Renal cortex interstitium (tissue), 15 donors: ENCODE measurements around the gene CCL25. TPM values are rescaled to one million over a fixed set of nuclear protein-coding genes. Genes with fewer than 3 reads are reported as not detected.
A peak's percentile ranks its signal among the peaks of the same experiment; 100 is the strongest.
"Not testable (repeated sequence)": the region's sequence is repeated elsewhere in the genome, so short reads cannot be mapped to it uniquely, and the experiment has no call there.

Source experiments
- DNase-seq, 11 donors: peaks; one replicate each; pipeline ENCODE4 v3.0.0-alpha.2; 2013; ENCODE audit warnings: low read depth in 9 of 11, low spot score in 4 of 11; ENCODE audit errors: extremely low read depth in 1 of 11
- long read RNA-seq, 16 experiments: transcript quantifications; one replicate each; lab custom pipeline, GENCODE V29; 2026
- polyA plus RNA-seq, 3 donors: library from polyadenylated mRNA; unstranded; fragments of 120-200 nt; gene quantifications; one replicate each; pipeline ENCODE4 v1.2.1, GENCODE V29; 2013; ENCODE audit not compliant: insufficient read length in 3 of 3

CCL25 gene, protein sequence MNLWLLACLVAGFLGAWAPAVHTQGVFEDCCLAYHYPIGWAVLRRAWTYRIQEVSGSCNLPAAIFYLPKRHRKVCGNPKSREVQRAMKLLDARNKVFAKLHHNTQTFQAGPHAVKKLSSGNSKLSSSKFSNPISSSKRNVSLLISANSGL
- polyA plus RNA-seq, result under 1 TPM; 0.26 to 0.64 (median 0.42) TPM
- long read RNA-seq, donor 1, result 0 reads
- long read RNA-seq, donor 2, result 0 reads
- long read RNA-seq, donor 3, result 0 reads
- long read RNA-seq, donor 4, result 0 reads
- long read RNA-seq, donor 5, result 0 reads
- long read RNA-seq, donor 6, result 0 reads
- long read RNA-seq, donor 7, result 0 reads
- long read RNA-seq, donor 8, result 0 reads
- long read RNA-seq, donor 9, result 0 reads
- long read RNA-seq, donor 10, result 0 reads
- long read RNA-seq, donor 11, result 0 reads
- long read RNA-seq, donor 12, partial matches to known transcripts, result 0 of 3 reads
- long read RNA-seq, donor 12, other reads (novel, unspliced or antisense), result 0 of 3 reads
- long read RNA-seq, donor 13, result 0 reads
- long read RNA-seq, donor 14, result 0 reads
- long read RNA-seq, donor 15, result 0 reads
- long read RNA-seq, donor 16, result 0 reads

DNA sequence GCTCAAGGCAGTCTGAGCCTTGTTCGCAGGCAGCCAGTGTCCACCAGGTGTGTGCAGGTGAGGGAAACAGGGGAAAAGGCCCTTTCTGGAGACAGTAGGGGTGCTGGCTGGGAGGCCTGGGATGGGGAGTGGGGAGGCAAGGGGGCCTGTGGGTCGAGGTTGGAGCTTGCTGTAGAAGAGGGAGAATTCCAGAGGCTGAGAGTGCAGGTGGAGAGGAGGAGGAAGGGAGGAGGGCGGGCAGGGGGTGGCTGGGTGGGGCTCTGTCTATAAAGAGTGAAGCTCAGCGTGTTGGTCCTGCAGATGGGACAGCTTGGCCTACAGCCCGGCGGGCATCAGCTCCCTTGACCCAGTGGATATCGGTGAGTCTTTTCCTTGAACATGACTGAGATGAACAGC, at the start of gene CCL25:
Gene CCL25, plus strand, starts transcription at position 297 of the 396 bp plus-strand sequence. CDS start 290 bp downstream, outside the sequence.
- DNase-seq, result no peak

DNA sequence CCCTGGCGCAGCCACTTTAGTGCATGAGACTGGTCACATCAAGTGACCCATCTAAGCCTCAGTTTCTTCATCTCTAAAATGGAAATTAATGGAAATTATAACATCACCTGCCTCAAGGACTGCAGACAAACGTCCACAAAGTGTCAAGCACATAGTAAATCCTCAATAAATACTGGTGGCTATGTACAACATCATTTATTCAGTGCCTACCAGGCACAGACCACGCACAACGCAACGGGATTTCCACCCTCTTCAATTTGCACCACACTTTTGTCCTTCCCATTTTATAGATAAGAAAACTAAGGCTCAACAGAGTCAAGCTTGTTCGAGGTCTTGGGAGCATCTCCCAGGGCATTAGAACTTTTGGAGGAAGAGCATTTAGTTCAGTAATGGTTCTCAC, 48.6 kb upstream of the CCL25 start:
- no peak for DNase-seq

DNA sequence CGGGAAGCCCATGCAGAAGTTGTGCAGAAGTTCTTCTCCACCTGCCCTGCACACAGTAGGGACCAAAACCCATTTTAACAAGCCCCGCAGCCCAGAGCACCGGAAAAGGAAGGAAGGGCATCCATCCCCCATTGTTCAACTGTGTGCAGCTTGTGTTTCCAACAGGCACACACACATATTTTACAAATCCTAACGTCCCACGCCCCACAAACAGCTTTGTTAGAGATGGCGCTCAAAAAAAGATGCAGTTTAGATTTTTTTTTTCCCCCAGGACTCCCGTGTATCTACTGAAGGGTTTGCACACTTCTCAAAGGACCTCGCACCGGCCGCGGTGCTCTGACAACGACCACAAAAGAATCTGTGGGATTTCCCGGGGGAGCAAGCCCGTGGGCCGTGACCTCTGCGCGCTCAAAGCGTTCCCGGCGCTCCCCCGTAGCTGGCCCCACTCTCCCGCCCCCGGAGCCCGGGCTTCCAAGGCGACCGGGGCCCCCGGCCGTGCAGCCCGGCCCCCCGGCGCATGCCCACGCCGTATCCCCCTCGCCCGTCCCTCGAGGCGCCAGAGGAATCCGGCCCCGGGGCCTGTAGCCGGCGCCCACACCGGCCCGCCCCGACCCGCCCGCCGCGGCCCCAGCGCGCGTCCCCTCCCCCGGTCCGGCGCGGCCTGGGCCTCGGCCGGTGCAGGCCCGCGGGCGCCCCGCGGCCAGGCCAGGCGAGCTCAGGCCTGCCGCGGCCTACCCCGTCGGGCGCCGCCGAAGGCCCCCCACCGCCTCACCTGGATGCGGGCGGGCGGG, 47.6 kb upstream of the CCL25 start:
- DNase-seq, result peak in 1 of 11 donors; percentile 20

DNA sequence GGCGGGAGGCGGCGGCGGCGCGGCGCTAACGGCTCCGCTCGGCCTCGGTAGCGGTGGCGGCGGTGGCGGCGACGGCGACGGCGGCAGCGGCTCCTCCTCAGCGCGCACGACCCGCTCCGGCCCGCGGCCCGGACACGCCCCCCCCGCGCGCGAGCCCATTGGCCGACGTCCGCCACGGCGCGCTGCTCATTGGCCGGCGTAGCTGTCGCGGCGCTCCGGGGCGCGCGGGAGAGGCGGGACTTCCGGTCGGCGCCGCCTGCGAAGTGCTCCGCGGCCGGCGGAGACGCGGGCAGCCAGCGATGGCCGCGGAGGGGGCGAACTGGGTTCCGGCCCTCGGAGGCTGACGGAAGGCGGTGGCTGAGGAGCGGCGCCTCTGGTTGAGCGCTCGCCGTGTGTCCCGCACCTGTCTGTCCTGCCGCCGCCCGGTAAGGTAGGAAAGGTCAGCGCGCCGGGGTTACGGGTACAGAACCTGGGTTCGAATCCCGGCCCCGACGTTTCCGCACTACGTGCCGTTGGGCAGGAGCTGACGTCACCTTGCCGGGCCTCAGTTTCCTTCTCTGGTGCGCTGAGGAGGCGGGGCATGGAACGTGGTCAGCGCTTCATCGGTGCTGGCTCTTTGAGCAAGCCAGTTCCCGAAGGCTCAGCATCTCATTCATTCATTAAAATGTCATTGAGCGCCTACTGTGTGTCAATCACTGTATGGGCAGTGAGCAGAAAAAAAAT, 46.9 kb upstream of the CCL25 start, which contains the start of gene ELAVL1:
Gene ELAVL1, minus strand, starts transcription at position 108 of the 723 bp plus-strand sequence. CDS start 13,826 bp downstream, outside the sequence.
- peak in 10 of 11 donors; percentile 64 to 89 (median 88) for DNase-seq

DNA sequence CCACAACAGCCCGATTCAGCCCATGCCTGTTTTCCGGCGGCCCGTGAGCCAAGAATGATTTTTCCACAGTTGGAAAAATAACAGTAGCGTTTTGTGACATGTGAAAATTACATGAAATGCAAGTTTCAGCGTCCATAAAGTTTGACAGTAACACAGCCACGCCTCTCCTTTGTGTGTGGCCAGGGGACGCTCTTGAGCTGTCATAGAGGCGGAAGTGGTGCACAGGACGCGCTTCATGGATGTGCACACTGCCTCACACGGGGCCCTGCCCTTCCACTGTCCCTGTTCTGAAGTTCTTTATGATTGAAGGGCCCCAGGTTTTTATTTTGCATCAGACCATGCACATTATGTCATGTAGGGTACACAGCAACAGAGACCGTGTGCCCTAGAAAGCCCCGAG, 34.8 kb upstream of the CCL25 start:
- no peak for DNase-seq

DNA sequence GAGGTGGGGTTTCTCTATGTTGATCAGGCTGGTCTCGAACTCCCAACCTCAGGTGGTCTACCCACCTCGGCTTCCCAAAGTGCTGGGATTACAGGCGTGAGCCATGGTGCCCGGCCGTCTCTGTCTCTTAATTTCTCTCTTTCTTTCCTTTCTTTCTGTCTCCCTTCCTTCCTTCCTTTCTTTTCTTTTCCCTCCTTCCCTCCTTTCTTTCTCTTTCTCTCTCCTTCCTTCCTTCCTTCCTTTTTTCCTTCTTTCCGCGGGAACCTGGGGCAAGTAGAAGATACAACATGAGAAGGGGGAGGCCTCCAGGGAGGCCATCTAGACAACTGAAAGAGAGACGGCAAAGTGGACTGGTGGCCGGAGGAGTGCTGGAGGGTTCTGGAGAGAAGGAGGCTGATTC, 31.9 kb upstream of the CCL25 start:
- no peak for DNase-seq

DNA sequence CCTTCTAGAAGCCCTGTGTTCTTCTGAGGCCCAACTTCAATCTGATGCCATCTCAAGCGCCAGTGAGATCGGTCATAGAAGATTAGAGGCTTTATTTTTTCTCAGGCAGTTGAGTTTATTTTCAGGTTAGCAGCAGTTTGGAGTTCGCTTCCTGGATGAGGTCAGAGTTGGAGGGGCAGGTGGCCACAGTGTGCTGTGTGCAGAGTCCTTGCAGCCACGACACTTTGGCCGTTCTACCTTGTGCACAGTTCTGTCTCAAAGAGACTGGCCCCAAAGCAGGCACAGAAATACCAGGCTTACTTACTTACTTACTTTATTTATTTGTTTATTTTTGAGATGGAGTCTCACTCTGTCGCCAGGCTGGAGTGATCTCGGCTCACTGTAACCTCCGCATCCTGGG, 31.2 kb upstream of the CCL25 start:
- DNase-seq, result no peak

DNA sequence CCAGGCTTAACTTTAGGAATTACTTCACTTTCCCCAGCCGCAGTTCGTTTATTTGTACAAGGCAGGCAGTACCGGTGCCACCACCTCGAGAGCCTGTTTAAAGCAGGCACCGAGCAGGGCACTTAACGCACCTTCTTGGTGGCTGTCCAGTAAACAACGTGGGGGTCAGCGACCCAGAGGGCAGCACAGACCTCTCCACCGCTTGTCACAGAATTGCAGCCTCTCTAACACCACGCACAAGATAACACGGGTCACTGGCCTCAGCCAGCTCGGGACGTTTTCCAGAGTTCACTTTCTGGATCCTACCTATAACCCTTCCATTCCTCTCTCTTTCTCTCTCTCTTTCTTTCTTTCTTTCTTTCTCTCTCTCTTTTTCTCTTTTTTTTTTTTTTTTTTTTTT, 30.3 kb upstream of the CCL25 start:
- DNase-seq, result no peak

DNA sequence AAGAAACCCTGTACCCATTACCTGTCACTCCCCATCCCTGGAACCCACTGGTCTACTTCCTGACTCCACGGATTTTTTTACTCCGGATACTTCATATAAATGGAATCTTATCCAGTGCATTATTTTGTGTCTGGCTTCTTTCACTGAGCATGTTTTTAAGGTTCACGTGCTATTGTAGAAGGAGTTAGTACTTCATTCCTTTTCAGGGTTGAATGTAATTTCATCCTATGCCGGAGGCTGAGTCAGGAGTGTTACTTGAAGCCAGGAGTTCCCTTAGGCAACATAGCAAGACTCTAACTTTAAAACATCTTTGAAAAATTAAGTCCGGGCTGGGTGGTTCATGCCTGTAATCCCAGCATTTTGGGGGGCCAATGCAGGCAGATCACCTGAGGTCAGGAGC, 29.2 kb upstream of the CCL25 start:
- DNase-seq, result no peak

DNA sequence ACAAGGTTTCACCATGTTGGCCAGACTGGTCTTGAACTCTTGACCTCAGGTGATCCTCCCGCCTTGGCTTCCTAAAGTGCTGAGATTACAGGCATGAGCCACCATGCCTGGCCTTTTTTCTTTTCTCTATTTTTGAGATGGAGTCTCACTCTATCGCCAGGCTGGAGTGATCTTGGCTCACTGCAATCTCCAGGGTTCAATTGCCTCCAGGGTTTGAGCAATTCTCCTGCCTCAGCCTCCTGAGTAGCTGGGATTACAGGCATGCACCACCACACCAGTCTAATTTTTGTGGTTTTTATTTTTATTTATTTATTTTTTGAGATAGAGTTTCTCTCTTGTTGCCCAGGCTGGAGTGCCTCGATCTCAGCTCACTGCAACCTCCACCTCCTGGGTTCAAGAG, 28.3 kb upstream of the CCL25 start:
- DNase-seq, result not testable (repeated sequence)

DNA sequence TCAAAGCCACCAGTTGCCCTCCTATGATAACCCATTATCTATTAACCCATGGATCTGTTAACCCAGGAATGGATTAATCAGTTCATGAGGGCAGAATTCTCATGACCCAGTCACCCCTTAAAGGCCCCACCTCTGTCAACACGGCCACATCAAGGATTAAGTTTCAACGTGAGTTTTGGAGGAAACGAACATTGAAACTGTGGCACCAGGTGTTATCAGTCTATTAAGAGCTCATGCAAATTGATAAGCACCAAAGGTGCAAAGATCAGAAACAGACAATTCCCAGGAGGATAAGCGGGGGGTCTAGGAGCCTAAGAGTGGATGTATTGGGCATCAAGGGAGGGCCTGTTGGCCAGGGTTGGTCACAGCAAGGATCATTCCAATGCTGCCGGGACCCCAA, 27.2 kb upstream of the CCL25 start:
- no peak for DNase-seq

DNA sequence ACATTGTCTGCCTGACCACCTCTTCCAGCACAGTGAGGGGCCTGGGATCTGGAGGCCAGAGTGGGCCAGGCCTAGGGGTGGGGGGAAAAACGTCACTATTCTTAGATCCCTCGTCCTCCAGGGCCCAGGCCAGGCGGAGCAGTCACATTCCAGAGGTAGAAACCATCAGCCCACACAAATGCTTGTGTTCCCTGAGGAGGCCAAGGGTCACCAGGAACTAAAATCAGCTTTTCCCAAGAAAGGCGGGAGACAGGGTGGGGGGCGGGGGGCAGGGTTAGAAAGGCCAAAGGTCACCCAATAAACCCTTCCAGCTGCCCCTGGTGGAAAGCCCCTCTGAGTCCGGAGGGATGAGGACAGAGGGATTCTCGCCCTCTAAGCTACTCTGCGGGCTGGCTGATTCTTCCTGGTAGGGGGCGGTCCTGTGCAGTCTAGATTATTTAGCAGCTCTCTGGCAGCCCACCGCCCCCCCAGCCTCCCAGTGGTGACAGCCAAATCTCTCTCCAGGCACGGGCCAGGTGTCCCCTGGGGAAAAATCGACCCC, 23.5 kb upstream of the CCL25 start:
- peak in 5 of 11 donors; percentile 42 to 62 (median 51) for DNase-seq

DNA sequence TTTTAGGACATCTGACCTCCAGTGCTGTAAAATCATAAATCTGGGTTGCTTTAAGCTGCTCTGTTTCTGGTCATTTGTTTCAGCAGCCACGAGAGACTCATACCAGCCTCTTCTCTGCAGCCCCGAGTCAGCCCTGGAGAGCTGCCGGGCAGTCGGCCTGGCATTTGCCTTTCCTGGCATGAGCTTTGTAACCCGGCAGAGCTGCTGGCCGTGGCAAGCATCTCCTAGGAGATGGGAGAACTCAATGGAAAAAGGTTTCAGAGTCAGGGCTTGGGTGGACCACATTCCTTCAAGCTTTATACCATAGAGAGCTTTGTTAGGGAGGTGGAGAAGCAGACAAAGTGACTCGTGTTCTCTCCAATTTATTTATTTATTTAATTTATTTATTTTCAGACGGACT, 21.6 kb upstream of the CCL25 start:
- DNase-seq, result no peak

DNA sequence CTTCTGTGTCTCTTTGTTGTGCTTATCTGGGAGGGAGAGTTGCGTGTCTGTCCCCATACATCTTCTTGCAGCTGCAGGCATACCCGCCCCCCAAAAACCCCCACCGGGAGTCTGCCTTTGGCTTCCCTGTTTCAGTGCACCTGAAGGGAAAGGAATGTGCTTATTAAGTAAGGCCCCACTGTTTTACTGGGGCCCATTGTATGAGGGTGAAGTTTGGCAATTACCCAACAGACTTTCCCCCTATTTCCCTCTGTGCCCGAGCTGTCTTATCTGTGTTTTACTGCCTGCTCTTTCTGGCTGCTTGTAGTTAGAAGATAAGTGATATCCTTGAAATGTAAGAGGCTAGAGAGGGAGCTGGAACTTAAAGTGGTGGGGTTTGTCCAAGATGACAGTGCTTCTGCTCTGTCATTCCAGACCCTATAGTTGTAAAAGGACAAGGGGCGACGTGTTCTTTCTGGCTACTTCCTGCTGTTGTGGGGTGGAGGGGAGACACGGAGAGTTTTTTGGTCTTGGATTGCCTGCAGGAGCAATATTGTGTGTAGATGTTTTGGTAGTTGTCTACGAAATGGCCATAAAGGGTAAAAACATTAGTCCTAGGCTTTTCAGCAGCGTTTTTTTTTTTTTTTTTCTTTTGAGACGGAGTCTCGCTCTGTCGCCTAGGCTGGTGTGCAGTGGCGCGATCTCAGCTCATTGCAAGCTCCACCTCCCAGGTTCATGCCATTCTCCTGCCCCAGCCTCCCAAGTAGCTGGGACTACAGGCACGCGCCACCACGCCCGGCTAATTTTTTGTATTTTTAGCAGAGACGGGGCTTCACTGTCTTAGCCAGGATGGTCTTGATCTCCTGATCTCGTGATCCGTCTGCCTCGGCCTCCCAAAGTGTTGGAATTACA, 19.0 kb upstream of the CCL25 start:
- DNase-seq, result not testable (repeated sequence)

DNA sequence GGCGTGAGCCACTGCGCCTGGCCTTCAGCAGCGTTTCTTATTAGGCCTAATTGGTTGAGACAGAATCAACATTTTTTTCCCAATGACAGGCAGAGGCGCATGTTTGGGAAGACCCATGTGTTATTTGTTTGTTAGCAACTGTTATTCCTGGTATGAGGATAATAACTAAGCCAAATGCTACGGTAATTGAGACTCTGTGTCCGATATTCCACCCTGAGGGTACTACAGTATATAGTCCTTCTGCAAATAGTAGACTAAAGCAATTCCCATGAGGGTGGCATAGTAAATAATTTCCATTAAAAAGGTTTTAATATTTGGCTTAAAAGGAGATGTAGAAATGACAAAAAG, 18.4 kb upstream of the CCL25 start:
- DNase-seq, result no peak

DNA sequence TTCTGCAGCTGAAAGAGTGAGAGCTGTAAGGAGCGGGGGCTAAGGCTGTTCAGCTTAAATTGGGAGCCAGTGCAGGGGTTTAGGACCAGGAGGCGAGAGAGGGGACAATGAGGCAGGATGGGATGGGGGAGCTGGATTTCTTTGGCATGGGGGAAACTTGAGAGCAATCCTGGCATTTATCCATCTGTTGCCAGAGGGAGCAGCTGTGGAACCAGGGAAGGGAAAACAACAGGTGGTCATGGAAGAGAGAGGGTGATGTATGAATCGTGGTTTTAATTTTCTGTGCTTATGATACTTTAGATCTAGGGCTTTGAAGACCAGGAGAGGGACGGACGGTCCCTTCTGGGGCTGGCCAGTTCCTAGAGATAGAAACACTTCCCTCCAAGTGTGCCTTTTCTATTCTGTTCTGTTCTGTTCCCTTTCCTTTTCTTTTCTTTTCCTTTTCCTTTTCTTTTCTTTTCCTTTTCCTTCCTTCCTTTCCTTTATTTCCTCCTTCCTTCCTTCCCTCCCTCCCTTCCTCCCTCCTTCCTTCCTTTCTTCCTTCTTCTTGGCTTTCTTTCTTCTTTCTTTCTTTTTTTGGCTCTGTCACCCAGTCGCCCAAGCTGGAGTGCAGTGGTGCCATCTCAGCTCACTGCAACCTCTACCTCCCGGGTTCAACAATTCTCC, 16.0 kb upstream of the CCL25 start:
- no peak for DNase-seq

DNA sequence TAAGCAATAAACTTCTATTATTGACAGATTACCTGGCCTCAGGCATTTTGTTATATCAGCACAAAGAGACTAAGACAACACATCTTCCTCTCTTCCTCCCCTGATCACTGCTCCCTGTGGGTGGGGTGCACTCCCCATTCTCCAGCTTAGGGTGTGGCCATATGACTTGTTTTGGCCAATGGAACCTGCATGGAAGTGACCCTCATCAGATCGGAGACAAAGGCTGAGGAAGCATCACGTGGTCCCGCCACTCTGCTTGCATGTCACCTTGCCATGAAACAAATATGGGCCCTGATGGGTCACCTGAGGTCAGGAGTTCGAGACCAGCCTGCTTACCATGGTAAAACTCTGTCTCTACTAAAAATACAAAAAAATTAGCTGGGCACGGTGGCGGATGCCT, 13.7 kb upstream of the CCL25 start:
- DNase-seq, result no peak

DNA sequence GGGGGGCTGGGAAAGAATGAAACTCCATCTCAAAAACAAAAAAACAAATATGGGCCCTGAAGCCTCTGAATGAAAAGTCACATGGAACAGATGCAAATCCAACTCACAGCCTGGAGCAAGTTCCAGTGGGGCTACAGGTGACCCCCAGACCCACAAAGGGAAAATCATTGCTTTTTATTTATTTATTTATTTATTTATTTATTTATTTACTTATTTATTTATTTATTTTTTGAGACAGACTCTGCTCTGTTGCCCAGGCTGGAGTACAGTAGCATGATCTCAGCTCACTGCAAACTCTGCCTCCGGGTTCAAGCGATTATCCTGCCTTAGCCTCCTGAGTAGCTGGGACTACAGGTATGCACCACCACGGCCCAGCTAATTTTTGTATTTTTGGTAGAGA, 13.3 kb upstream of the CCL25 start:
- DNase-seq, result no peak
